SH-SY5Y (cell line): ENCODE data around the gene PIK3C2G.

Experiments used
- GATA2 ChIP-seq: IDR thresholded peaks from 2 replicates; pipeline ENCODE4 v1.6.1; 2011; ENCODE audit warnings: mild to moderate bottlenecking, low read depth, low read length
- GATA3 ChIP-seq: IDR thresholded peaks from 2 replicates; pipeline ENCODE4 v1.6.1; 2011; ENCODE audit warnings: low read depth, mild to moderate bottlenecking, low read length, moderate library complexity

The PIK3C2G gene

GRCh38 chr12:18259906-18260682 lies 1.2 kb upstream of the PIK3C2G start:
- TF ChIP-seq GATA2 (no peak), GATA3 (no peak)

- TF ChIP-seq GATA2 = no peak
- no peak for TF ChIP-seq GATA3
Measured at GRCh38 chr12:18261906-18262305, 588 bp downstream of the PIK3C2G start.

- TF ChIP-seq GATA3 = no peak
- no peak for TF ChIP-seq GATA2
Measured at GRCh38 chr12:18262514-18262913, 1.2 kb downstream of the PIK3C2G start.

- TF ChIP-seq GATA2 = no peak
- no peak for TF ChIP-seq GATA3
Measured at GRCh38 chr12:18264581-18265075, 3.3 kb downstream of the PIK3C2G start.

- TF ChIP-seq GATA3 (no peak), GATA2 (no peak)
Measured at GRCh38 chr12:18267427-18268099, 6.2 kb downstream of the PIK3C2G start.

- no peak for TF ChIP-seq GATA2
- no peak for TF ChIP-seq GATA3
Measured at GRCh38 chr12:18270958-18271460, 9.7 kb downstream of the PIK3C2G start.

GRCh38 chr12:18275981-18276380 lies 14.7 kb downstream of the PIK3C2G start:
- TF ChIP-seq GATA2 (no peak), GATA3 (no peak)

GRCh38 chr12:18277196-18277595 lies 15.9 kb downstream of the PIK3C2G start:
- TF ChIP-seq GATA2 = no peak
- no peak for TF ChIP-seq GATA3

- TF ChIP-seq GATA2 (no peak), GATA3 (no peak)
Measured at GRCh38 chr12:18280728-18281127, 19.4 kb downstream of the PIK3C2G start.

GRCh38 chr12:18281941-18282340 lies 20.6 kb downstream of the PIK3C2G start:
- TF ChIP-seq GATA3 = no peak
- no peak for TF ChIP-seq GATA2

- no peak for TF ChIP-seq GATA2
- TF ChIP-seq GATA3 = no peak
Measured at GRCh38 chr12:18283831-18284230, 22.5 kb downstream of the PIK3C2G start.

GRCh38 chr12:18284386-18284785 lies 23.1 kb downstream of the PIK3C2G start:
- TF ChIP-seq GATA2 (no peak), GATA3 (no peak)

- TF ChIP-seq GATA2 (no peak), GATA3 (no peak)
Measured at GRCh38 chr12:18285161-18285560, 23.8 kb downstream of the PIK3C2G start.

- TF ChIP-seq GATA3 = no peak
- TF ChIP-seq GATA2 = no peak
Measured at GRCh38 chr12:18290386-18290785, 29.1 kb downstream of the PIK3C2G start.

- no peak for TF ChIP-seq GATA3
- no peak for TF ChIP-seq GATA2
Measured at GRCh38 chr12:18294889-18295288, 33.6 kb downstream of the PIK3C2G start.
